AG20443 (cell line): Measurements from ENCODE around the gene YPEL1.
"Not testable (repeated sequence)": the region's sequence is repeated elsewhere in the genome, so short reads cannot be mapped to it uniquely, and the experiment has no call there.

Experiments used
- DNase-seq: peaks from one replicate; pipeline ENCODE4 v3.0.0; 2012; ENCODE audit warnings: low spot score, mixed read lengths

YPEL1 gene

GRCh38 chr22:21753374-21754111, 17.9 kb upstream of the YPEL1 start:
- DNase-seq: no peak

DNA sequence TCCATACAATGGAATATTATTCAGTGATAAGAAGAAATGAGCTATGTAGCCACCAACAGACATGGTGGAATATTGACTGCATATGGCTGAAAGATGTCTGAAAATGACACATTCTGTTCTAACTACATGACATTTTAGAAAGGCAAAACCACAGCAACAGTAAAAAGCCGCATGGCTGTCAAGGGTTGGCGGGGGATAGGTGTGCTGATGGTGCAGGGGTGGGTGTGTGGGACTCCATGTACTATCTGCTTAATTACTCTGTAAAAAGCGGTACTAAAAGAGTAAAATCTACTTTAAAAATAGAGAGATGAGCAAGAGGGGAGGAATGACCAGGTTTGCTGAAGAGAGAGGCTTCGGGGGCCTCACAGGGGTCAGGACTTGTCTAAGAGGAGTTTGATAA, 16.7 kb upstream of the YPEL1 start:
- DNase-seq: no peak

- no peak for DNase-seq
Observed at GRCh38 chr22:21745948-21746347, 10.4 kb upstream of the YPEL1 start.

DNA sequence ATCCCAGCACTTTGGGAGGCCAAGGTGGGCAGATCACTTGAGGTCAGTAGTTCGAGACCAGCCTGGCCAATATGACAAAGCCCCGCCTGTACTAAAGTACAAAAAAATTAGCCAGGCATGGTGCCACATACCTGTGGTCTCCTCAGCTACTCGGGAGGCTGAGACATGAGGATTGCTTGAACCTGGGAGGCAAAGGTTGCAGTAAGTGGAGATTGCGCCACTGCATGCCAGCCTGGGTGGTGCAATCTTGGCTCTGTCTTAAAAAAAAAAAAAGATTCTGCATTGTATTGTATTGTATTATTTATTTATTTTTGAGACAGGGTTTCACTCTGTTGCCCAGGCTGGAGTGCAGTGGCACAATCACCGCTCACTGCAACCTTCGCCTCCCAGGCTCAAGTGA, 9.3 kb upstream of the YPEL1 start:
- not testable (repeated sequence) for DNase-seq

DNA sequence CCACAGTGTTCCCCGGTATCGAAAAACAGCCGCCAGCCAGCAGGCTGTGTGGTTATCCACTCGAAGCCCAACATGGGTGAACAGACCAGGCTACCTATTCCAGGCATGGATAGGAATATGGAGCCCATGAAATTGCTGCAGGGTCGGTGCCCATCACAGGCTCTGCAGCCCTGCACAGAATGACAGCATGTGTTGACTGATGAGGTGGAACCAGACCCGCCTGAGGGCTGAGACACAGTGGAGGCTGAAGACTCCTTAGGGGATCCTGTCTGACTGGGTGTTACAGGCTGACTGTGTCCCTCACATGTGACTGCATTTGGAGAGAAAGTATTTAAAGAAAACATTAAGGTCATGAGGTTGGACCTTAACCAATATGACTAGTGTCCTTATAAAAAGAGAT, 6.2 kb upstream of the YPEL1 start:
- no peak for DNase-seq

- no peak for DNase-seq
Observed at GRCh38 chr22:21741059-21741458, 5.5 kb upstream of the YPEL1 start.

- no peak for DNase-seq
Observed at GRCh38 chr22:21739828-21740377, 4.3 kb upstream of the YPEL1 start.

GRCh38 chr22:21738966-21739365, 3.4 kb upstream of the YPEL1 start:
- no peak for DNase-seq

DNA sequence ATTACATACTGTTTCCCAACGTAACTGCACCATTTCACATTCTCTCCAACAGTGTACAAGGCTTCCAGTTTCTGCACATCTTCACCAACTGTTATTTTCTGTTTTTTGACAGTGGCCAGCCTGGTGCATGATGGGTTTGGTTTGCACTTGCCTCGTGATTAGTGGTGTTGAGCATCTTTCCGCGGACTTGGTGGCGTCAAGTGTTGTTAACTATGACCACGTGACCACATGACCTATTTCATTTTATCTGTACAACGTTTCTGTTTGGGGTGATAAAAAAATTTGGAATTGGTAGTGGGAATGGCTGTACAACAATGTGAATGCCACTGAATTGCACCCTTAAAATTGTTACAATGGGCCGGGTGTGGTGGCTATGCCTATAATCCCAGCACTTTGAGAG, 2.5 kb upstream of the YPEL1 start:
- no peak for DNase-seq

DNA sequence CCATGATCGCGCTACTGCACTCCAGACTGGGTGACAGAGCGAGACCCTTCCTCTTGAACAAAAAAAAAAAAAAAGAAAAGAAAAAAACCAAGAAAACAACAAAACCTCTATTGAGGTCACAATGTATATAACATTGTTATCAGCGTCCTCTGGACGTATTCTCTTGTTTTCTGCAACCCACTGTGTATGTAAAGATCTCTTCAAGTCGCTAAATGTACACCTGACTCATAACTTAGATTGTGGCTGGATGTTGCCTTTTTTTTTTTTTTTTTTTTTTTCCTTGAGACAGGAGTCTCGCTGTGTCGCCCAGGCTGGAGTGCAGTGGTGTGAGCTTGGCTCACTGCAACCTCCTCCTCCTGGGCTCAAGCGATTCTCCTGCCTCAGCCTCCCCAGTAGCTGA, 1.4 kb upstream of the YPEL1 start:
- no peak for DNase-seq

GRCh38 chr22:21736084-21736642, 569 bp upstream of the YPEL1 start:
- no peak for DNase-seq

- no peak for DNase-seq
Observed at GRCh38 chr22:21734540-21735199, 924 bp downstream of the YPEL1 start.

GRCh38 chr22:21731503-21731902, 4.1 kb downstream of the YPEL1 start:
- no peak for DNase-seq

- DNase-seq: no peak
Observed at GRCh38 chr22:21730535-21731308, 4.9 kb downstream of the YPEL1 start.

DNA sequence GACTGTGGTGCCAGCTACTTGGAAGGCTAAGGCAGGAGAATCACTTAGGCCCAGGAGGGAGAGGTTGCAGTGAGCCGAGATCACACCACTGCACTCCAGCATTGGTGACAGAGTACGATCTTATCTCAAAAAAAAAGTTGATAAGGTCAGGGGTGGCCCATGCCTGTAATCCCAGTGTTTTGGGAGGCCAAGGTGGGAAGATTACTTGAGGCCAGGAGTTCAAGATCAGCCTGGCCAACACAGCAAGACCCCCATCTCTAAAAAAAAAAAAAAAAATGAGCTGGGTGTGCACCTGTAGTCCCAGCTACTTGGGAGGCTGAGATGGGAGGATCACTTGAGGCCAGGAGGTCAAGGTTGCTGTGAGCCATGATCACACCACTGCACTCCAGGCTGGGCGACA, 6.4 kb downstream of the YPEL1 start:
- DNase-seq: not testable (repeated sequence)

DNA sequence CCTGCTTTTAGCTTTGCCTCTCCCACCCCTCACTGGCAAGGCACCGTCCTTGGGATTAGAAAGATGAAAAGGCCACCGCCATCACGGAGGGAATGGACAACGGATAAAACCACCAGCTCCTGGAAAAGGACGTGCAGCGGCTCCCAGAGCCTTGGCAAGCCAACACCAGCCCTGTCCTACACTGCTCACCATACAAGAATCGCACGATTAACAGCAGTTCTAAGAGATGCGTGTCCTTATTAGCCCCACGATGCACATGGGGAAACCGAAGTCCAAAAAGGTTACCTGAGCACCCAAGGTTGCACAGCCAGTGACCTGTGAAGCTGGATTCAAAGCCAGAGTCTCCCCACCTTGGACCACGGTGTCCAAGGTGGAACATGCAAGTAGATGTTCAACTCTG, 7.3 kb downstream of the YPEL1 start:
- DNase-seq: no peak

DNA sequence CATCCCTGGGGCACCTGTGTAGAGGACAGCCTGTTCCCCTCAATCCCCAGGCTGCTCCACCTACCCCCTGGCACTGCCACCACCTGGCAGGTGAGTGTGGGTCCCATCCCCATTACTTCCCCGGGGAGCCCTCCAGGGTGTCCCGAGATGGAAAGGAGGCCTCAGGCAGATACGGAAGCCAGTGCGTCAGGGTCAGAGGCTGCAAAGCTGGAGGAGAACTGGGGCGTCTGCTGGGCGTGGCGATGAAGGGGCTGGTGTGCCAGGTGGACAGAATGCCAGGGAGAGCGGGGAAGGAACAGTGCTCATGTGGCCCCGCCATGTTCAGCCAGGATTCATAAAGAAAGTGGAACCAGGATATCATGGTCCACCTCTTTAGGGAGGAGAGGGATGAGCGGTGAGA, 7.8 kb downstream of the YPEL1 start:
- no peak for DNase-seq

GRCh38 chr22:21727159-21727558, 8.4 kb downstream of the YPEL1 start:
- no peak for DNase-seq

DNA sequence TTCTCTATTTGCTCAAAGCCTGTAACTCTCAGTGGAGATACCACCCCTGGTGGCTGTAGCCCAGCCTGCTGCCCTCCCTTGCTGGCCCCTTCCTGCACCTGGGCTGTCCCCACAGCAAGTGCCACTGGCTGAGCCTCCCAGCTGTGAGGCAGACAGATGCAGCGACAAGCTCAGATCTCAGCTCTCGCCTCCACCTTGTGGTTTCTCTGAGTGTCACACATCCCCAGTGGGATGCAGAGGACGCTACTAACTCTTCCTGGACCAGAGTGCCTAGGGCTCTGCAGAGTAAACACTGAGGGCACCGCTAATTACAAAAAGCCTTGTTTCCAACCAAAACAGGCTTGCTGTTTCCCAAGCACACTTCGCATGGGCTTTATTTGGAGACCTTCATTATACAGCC, 8.9 kb downstream of the YPEL1 start:
- no peak for DNase-seq

DNA sequence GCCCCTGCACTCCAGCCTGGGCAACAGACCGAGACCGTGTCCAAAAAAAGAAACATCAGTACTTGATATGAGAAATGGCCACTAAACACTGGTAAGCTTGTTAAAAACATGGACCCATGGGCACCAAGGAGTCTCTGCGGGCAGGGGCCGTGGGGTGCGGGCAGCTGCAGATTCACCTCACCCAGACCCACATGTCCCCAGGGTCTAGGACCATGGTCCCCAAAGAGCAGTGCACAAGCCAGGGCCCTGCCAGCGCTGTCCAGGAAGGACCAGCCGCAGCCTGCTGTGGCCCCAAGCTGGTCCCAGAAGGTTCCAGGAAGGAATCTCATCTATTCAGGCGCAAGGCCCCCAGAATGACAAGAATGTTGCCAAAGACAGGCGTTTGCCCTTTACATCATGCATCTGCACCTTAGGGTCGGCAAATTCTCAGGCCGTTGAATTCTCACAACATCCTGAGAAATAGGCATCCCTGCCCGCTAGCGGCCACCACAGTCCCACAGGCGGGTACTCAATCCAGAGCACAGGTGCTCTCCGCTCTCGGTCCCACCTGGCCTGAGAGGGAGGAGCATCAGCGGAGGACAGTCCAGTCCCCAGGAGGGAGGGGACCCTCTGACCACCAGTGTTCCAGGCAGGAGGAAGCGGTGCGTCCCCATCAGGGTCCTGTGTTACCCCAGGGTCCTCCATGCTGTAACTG, 9.5 kb downstream of the YPEL1 start:
- no peak for DNase-seq

GRCh38 chr22:21724496-21724895, 11.1 kb downstream of the YPEL1 start:
- not testable (repeated sequence) for DNase-seq
